ENCODE measurements around the gene CDK5RAP2.
"Not testable (repeated sequence)": the region's sequence is repeated elsewhere in the genome, so short reads cannot be mapped to it uniquely, and the experiment has no call there.

CDK5RAP2 gene

GRCh38 chr9:120587328-120587727 is 7.4 kb upstream of the CDK5RAP2 start:
- DNase-seq, result no peak

GRCh38 chr9:120583958-120584369 is 4.0 kb upstream of the CDK5RAP2 start:
- peak; percentile 74 for DNase-seq

GRCh38 chr9:120579139-120580050 is 572 bp downstream of the CDK5RAP2 start:
- DNase-seq, result no peak

GRCh38 chr9:120574473-120574872 is 5.5 kb downstream of the CDK5RAP2 start:
- DNase-seq, result no peak

- no peak for DNase-seq
These were observed 7.5 kb downstream of the CDK5RAP2 start for GRCh38 chr9:120572472-120572871.

- DNase-seq, result no peak
These were observed 8.3 kb downstream of the CDK5RAP2 start for GRCh38 chr9:120571443-120572257.

GRCh38 chr9:120570296-120570695 is 9.7 kb downstream of the CDK5RAP2 start:
- DNase-seq, result no peak

- DNase-seq, result no peak
These were observed 10.4 kb downstream of the CDK5RAP2 start for GRCh38 chr9:120569556-120569955.

GRCh38 chr9:120568816-120569215 is 11.2 kb downstream of the CDK5RAP2 start:
- DNase-seq, result no peak

- no peak for DNase-seq
These were observed 12.1 kb downstream of the CDK5RAP2 start for GRCh38 chr9:120567874-120568273.

- DNase-seq, result no peak
These were observed 12.9 kb downstream of the CDK5RAP2 start for GRCh38 chr9:120567081-120567480.

GRCh38 chr9:120564589-120564988 is 15.4 kb downstream of the CDK5RAP2 start:
- DNase-seq, result no peak

- DNase-seq, result no peak
These were observed 17.0 kb downstream of the CDK5RAP2 start for GRCh38 chr9:120562861-120563443.

GRCh38 chr9:120561709-120562108 is 18.3 kb downstream of the CDK5RAP2 start:
- no peak for DNase-seq

GRCh38 chr9:120559546-120559945 is 20.4 kb downstream of the CDK5RAP2 start:
- DNase-seq, result no peak

GRCh38 chr9:120558454-120558853 is 21.5 kb downstream of the CDK5RAP2 start:
- no peak for DNase-seq

- no peak for DNase-seq
These were observed 22.8 kb downstream of the CDK5RAP2 start for GRCh38 chr9:120557205-120557604.

GRCh38 chr9:120556775-120557174 is 23.2 kb downstream of the CDK5RAP2 start:
- no peak for DNase-seq

- no peak for DNase-seq
These were observed 24.1 kb downstream of the CDK5RAP2 start for GRCh38 chr9:120555839-120556238.

GRCh38 chr9:120552210-120552704 is 27.7 kb downstream of the CDK5RAP2 start:
- DNase-seq, result not testable (repeated sequence)

- no peak for DNase-seq
These were observed 34.0 kb downstream of the CDK5RAP2 start for GRCh38 chr9:120545701-120546550.

- DNase-seq, result no peak
These were observed 35.5 kb downstream of the CDK5RAP2 start for GRCh38 chr9:120544441-120544840.
